Measurements from ENCODE around the gene CAMK1D. TPM values are rescaled to one million over a fixed set of nuclear protein-coding genes. Genes with fewer than 3 reads are reported as not detected.

The CAMK1D gene
- total RNA-seq, 1 donor from 2014 or later = 1.8 TPM

GRCh38 chr10:12869427-12869826, 520.1 kb downstream of the CAMK1D start:
- TF ChIP-seq CTCF (IDR thresholded peaks at IDR 0.05; ENCODE audit: insufficient read depth, low read length, severe bottlenecking) = no peak
- peak; percentile 13 for DNase-seq (ENCODE audit: low read depth)
- H3K4me3 ChIP-seq (ENCODE audit: low read depth, low read length) = no peak overlapping the region
- no peak for FAIRE-seq
- H3K27me3 ChIP-seq (ENCODE audit: control insufficient read depth, insufficient read depth, low read length) = no peaks in the 10 kb centered on the region
- H3K36me3 ChIP-seq (ENCODE audit: control insufficient read depth, insufficient read depth, low read length) = no peaks in the 10 kb centered on the region

- Histone ChIP-seq H3K4me3 (ENCODE audit: low read depth, low read length) (no peak overlapping the region), H3K36me3 (ENCODE audit: control insufficient read depth, insufficient read depth, low read length) (no peaks in the 10 kb centered on the region), H3K27me3 (ENCODE audit: control insufficient read depth, insufficient read depth, low read length) (no peaks in the 10 kb centered on the region)
- DNase-seq (ENCODE audit: low read depth) (no peak), FAIRE-seq (no peak)
- no peak for TF ChIP-seq CTCF (IDR thresholded peaks at IDR 0.05; ENCODE audit: insufficient read depth, low read length, severe bottlenecking)
Observed at GRCh38 chr10:12872577-12872976, 523.2 kb downstream of the CAMK1D start.

- H3K36me3 ChIP-seq (ENCODE audit: control insufficient read depth, insufficient read depth, low read length) = no peaks in the 10 kb centered on the region
- DNase-seq (ENCODE audit: low read depth) = no peak
- no peaks in the 10 kb centered on the region for H3K27me3 ChIP-seq (ENCODE audit: control insufficient read depth, insufficient read depth, low read length)
- no peak for FAIRE-seq
- H3K4me3 ChIP-seq (ENCODE audit: low read depth, low read length) = no peak overlapping the region
- TF ChIP-seq CTCF (IDR thresholded peaks at IDR 0.05; ENCODE audit: insufficient read depth, low read length, severe bottlenecking) = no peak
Observed at GRCh38 chr10:12873172-12873571, 523.8 kb downstream of the CAMK1D start.

GRCh38 chr10:12874501-12874900, 525.2 kb downstream of the CAMK1D start:
- DNase-seq (ENCODE audit: low read depth) (no peak), FAIRE-seq (no peak)
- Histone ChIP-seq H3K36me3 (ENCODE audit: control insufficient read depth, insufficient read depth, low read length) (no peaks in the 10 kb centered on the region), H3K4me3 (ENCODE audit: low read depth, low read length) (no peak overlapping the region), H3K27me3 (ENCODE audit: control insufficient read depth, insufficient read depth, low read length) (no peaks in the 10 kb centered on the region)
- TF ChIP-seq CTCF (IDR thresholded peaks at IDR 0.05; ENCODE audit: insufficient read depth, low read length, severe bottlenecking) = no peak

- no peak for TF ChIP-seq CTCF (IDR thresholded peaks at IDR 0.05; ENCODE audit: insufficient read depth, low read length, severe bottlenecking)
- DNase-seq (ENCODE audit: low read depth) = no peak
- no peaks in the 10 kb centered on the region for H3K27me3 ChIP-seq (ENCODE audit: control insufficient read depth, insufficient read depth, low read length)
- FAIRE-seq = no peak
- no peak overlapping the region for H3K4me3 ChIP-seq (ENCODE audit: low read depth, low read length)
- H3K36me3 ChIP-seq (ENCODE audit: control insufficient read depth, insufficient read depth, low read length) = no peaks in the 10 kb centered on the region
Observed at GRCh38 chr10:12875100-12875499, 525.8 kb downstream of the CAMK1D start.

GRCh38 chr10:12876266-12876665, 526.9 kb downstream of the CAMK1D start:
- no peak for DNase-seq (ENCODE audit: low read depth)
- H3K4me3 ChIP-seq (ENCODE audit: low read depth, low read length) = no peak overlapping the region
- no peak for FAIRE-seq
- H3K36me3 ChIP-seq (ENCODE audit: control insufficient read depth, insufficient read depth, low read length) = no peaks in the 10 kb centered on the region
- H3K27me3 ChIP-seq (ENCODE audit: control insufficient read depth, insufficient read depth, low read length) = no peaks in the 10 kb centered on the region
- no peak for TF ChIP-seq CTCF (IDR thresholded peaks at IDR 0.05; ENCODE audit: insufficient read depth, low read length, severe bottlenecking)

Measured in bronchial epithelial cell (primary cell).